HepG2 (cell line): Measurements from ENCODE around the gene FAM216A. TPM values are rescaled to one million over a fixed set of nuclear protein-coding genes. Genes with fewer than 3 reads are reported as not detected.

Experiments used
- ATRX ChIP-seq: sonication (generic); formaldehyde crosslinking; IDR thresholded peaks from 2 replicates; pipeline ENCODE4 v1.4.0; 2020; ENCODE audit warnings: missing genetic modification reagents, borderline replicate concordance
- DMTF1 ChIP-seq: sonication (generic); formaldehyde crosslinking; IDR thresholded peaks from 2 replicates; pipeline ENCODE4 v1.4.0; 2020; ENCODE audit warnings: mild to moderate bottlenecking, missing genetic modification reagents
- GABPA ChIP-seq, 2 experiments: IDR thresholded peaks; 2 replicates each; pipeline ENCODE4 v1.6.1; 2011 to 2016; ENCODE audit warnings: low read depth in 2 of 2, low read length in 1 of 2, missing biosample characterization in 1 of 2, missing genetic modification characterization in 1 of 2
- SYNCRIP ChIP-seq: fragments of 200-400 bp; formaldehyde crosslinking; IDR thresholded peaks from 2 replicates; pipeline ENCODE4 v1.6.1; 2018; ENCODE audit warnings: mild to moderate bottlenecking, low read depth, low read length; ENCODE audit not compliant: insufficient read depth
- TGIF2 ChIP-seq: IDR thresholded peaks from 2 replicates; pipeline ENCODE4 v1.6.1; 2016; ENCODE audit warnings: control low read depth, missing compliant biosample characterization
- ZFP36L2 ChIP-seq: sonication (generic); formaldehyde crosslinking; IDR thresholded peaks from 2 replicates; pipeline ENCODE4 v1.4.0; 2020; ENCODE audit warnings: missing genetic modification reagents
- ZNF260 ChIP-seq: sonication (generic); formaldehyde crosslinking; IDR thresholded peaks from 2 replicates; pipeline ENCODE4 v1.4.0; 2020; ENCODE audit warnings: missing genetic modification reagents, low read depth, mild to moderate bottlenecking, borderline replicate concordance
- ZNF431 ChIP-seq: sonication (generic); formaldehyde crosslinking; IDR thresholded peaks from 2 replicates; pipeline ENCODE4 v1.9.0; 2022; ENCODE audit warnings: missing genetic modification reagents, low read depth, mild to moderate bottlenecking, borderline replicate concordance
- ZNF446 ChIP-seq: sonication (generic); formaldehyde crosslinking; IDR thresholded peaks from 2 replicates; pipeline ENCODE4 v1.5.0; 2020; ENCODE audit warnings: mild to moderate bottlenecking, missing genetic modification reagents
- polyA plus RNA-seq, 8 experiments: library from polyadenylated mRNA; depleted of rRNA in 3 of 8; stranded (reverse) in 7 of 8; unstranded in 1 of 8; fragments of >200 nt; fragmentation: Illumina TruSeq in 4 of 8; extraction: Trizol in 4 of 8; gene quantifications; 2 replicates each; pipeline versions ENCODE4 v1.2.1 to v1.2.3, GENCODE V29; 2011 to 2016; ENCODE audit warnings: low read depth in 4 of 8, missing spikeins in 1 of 8, mixed read lengths in 1 of 8; ENCODE audit not compliant: insufficient read depth in 1 of 8
- total RNA-seq, 5 experiments: library from RNA; depleted of rRNA; stranded (reverse); fragments of >200 nt; fragmentation: Illumina TruSeq; extraction: Trizol; gene quantifications; 2 replicates each; pipeline ENCODE4 v1.2.3, GENCODE V29; 2016; ENCODE audit warnings: low read depth in 1 of 5
- TF ChIP-seq, protein P1 (sequence below): sonication (generic); formaldehyde crosslinking; IDR thresholded peaks from 2 replicates; pipeline ENCODE4 v1.4.0; 2020; ENCODE audit warnings: low read depth, mild to moderate bottlenecking, missing genetic modification reagents
- TF ChIP-seq, protein P2 (sequence below): fragments of 450-650 bp; IDR thresholded peaks from 2 replicates; pipeline ENCODE4 v1.6.1; 2017
- TF ChIP-seq, protein P3 (sequence below): IDR thresholded peaks from 2 replicates; pipeline ENCODE4 v1.6.1; 2016

FAM216A gene
- total and polyA plus RNA-seq, 2 of the 13 experiments (the other 11 are each of a cell fraction or from before 2014, with no cell fraction given), result 20.3 to 31.2 TPM

- TF ChIP-seq ZNF431 (peak; percentile 96), ZNF260 (CRISPR knock-in tag) (no peak), ZFP36L2 (CRISPR knock-in tag) (no peak), SYNCRIP (no peak), ATRX (no peak), DMTF1 (CRISPR knock-in tag) (peak; percentile 100), ZNF446 (peak; percentile 88), GABPA (IDR thresholded peaks at IDR 0.05; ENCODE audit: low read depth, low read length) (0 out of 2 replicates have a peak, but pooled peaks have one; percentile 17), GABPA (CRISPR knock-in tag; IDR thresholded peaks at IDR 0.05; ENCODE audit: low read depth) (peak; percentile 71), TGIF2 (CRISPR knock-in tag) (peak; percentile 95)
- TF ChIP-seq, protein P1, sequence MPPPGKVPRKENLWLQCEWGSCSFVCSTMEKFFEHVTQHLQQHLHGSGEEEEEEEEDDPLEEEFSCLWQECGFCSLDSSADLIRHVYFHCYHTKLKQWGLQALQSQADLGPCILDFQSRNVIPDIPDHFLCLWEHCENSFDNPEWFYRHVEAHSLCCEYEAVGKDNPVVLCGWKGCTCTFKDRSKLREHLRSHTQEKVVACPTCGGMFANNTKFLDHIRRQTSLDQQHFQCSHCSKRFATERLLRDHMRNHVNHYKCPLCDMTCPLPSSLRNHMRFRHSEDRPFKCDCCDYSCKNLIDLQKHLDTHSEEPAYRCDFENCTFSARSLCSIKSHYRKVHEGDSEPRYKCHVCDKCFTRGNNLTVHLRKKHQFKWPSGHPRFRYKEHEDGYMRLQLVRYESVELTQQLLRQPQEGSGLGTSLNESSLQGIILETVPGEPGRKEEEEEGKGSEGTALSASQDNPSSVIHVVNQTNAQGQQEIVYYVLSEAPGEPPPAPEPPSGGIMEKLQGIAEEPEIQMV (CRISPR knock-in tag), result no peak
- TF ChIP-seq, protein P2, sequence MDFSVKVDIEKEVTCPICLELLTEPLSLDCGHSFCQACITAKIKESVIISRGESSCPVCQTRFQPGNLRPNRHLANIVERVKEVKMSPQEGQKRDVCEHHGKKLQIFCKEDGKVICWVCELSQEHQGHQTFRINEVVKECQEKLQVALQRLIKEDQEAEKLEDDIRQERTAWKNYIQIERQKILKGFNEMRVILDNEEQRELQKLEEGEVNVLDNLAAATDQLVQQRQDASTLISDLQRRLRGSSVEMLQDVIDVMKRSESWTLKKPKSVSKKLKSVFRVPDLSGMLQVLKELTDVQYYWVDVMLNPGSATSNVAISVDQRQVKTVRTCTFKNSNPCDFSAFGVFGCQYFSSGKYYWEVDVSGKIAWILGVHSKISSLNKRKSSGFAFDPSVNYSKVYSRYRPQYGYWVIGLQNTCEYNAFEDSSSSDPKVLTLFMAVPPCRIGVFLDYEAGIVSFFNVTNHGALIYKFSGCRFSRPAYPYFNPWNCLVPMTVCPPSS, result no peak
- TF ChIP-seq, protein P3, sequence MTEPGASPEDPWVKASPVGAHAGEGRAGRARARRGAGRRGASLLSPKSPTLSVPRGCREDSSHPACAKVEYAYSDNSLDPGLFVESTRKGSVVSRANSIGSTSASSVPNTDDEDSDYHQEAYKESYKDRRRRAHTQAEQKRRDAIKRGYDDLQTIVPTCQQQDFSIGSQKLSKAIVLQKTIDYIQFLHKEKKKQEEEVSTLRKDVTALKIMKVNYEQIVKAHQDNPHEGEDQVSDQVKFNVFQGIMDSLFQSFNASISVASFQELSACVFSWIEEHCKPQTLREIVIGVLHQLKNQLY, result peak; percentile 57; the same call in 1 of the 2 replicates
Measured at GRCh38 chr12:110501752-110502738, 33.4 kb downstream of the FAM216A start, which contains the start of the genes RAD9B and VPS29 (continued).
